Keratinocyte (primary cell): ENCODE results near the gene SAXO1. TPM values are rescaled to one million over a fixed set of nuclear protein-coding genes. Genes with fewer than 3 reads are reported as not detected.

Source experiments
- DNase-seq: peaks from one replicate; pipeline ENCODE4 v3.0.0-alpha.2; 2011; ENCODE audit warnings: low read depth, missing footprints, low spot score
- FAIRE-seq: peaks from 2 replicates; lab custom pipeline; 2011; peaks lifted over from hg19 to GRCh38; lab: Jason Lieb, UNC
- H2AFZ ChIP-seq: 2 replicates; pipeline ENCODE4 v1.6.0; 2012; ENCODE audit warnings: low read length, control low read depth, inconsistent platforms; ENCODE audit not compliant: control insufficient read depth
- H3K27ac ChIP-seq: 2 replicates; pipeline ENCODE4 v1.5.1; 2011; ENCODE audit warnings: low read length; ENCODE audit not compliant: control insufficient read depth, insufficient read depth
- H3K27me3 ChIP-seq: 3 replicates; pipeline ENCODE4 v1.6.0; 2011; ENCODE audit warnings: low read length; ENCODE audit not compliant: control insufficient read depth, insufficient read depth; ENCODE audit errors: extremely low read depth
- H3K36me3 ChIP-seq, 2 experiments: 2 replicates in 1 of 2; 3 replicates in 1 of 2; pipeline ENCODE4 v1.5.1; 2011; ENCODE audit warnings: low read length in 2 of 2, mild to moderate bottlenecking in 1 of 2; ENCODE audit not compliant: control insufficient read depth in 2 of 2, insufficient read depth in 2 of 2; ENCODE audit errors: extremely low read depth in 1 of 2
- H3K4me1 ChIP-seq: 3 replicates; pipeline ENCODE4 v1.5.1; 2011; ENCODE audit warnings: low read length; ENCODE audit not compliant: control insufficient read depth, insufficient read depth; ENCODE audit errors: extremely low read depth
- H3K4me2 ChIP-seq: 3 replicates; pipeline ENCODE4 v1.6.0; 2011; ENCODE audit warnings: low read depth, low read length; ENCODE audit not compliant: control insufficient read depth, insufficient read depth; ENCODE audit errors: extremely low read depth
- H3K4me3 ChIP-seq, 3 experiments: fragments of 200-600 bp in 1 of 3; sonication (generic) in 1 of 3; 2 replicates in 2 of 3; 3 replicates in 1 of 3; pipeline ENCODE4 v1.5.1; 2011 to 2016; ENCODE audit warnings: low read length in 3 of 3, mild to moderate bottlenecking in 3 of 3, control low read depth in 2 of 3, inconsistent platforms in 1 of 3, low read depth in 1 of 3, mixed read lengths in 1 of 3, mixed run types in 1 of 3, moderate library complexity in 1 of 3; ENCODE audit not compliant: control insufficient read depth in 2 of 3, insufficient read depth in 2 of 3; ENCODE audit errors: extremely low read depth in 1 of 3
- H3K79me2 ChIP-seq: 2 replicates; pipeline ENCODE4 v1.6.0; 2012; ENCODE audit warnings: low read length; ENCODE audit not compliant: control insufficient read depth, insufficient read depth
- H3K9ac ChIP-seq: 3 replicates; pipeline ENCODE4 v1.6.0; 2011; ENCODE audit warnings: low read length; ENCODE audit not compliant: control insufficient read depth, insufficient read depth; ENCODE audit errors: extremely low read depth
- H3K9me1 ChIP-seq: 3 replicates; pipeline ENCODE4 v1.6.0; 2011; ENCODE audit warnings: low read length; ENCODE audit not compliant: control insufficient read depth, insufficient read depth; ENCODE audit errors: extremely low read depth
- H3K9me3 ChIP-seq: 2 replicates; pipeline ENCODE4 v1.5.1; 2012; ENCODE audit warnings: low read depth, low read length; ENCODE audit not compliant: control insufficient read depth
- H4K20me1 ChIP-seq: 3 replicates; pipeline ENCODE4 v1.6.0; 2011; ENCODE audit warnings: low read length; ENCODE audit not compliant: control insufficient read depth, insufficient read depth; ENCODE audit errors: extremely low read depth
- EZH2 ChIP-seq: IDR thresholded peaks from one replicate; pipeline ENCODE4 v1.6.1; 2012; ENCODE audit warnings: inconsistent platforms, mild to moderate bottlenecking, low read length, moderate library complexity
- dilution Hi-C: fragments of 300-500 bp; cut with MboI; formaldehyde crosslinking; loops from one replicate; pipeline ENCODE4 v1.7.0; 2020; ENCODE audit warnings: low sequenced_read_pairs; ENCODE audit not compliant: extremely low pct_ligation_motif_present
- polyA plus RNA-seq, 5 experiments: library from polyadenylated mRNA; depleted of rRNA in 3 of 5; stranded (reverse) in 3 of 5; stranded (forward) in 1 of 5; unstranded in 1 of 5; fragments of >200 nt; gene quantifications; 1 replicate in 1 of 5; 2 replicates in 3 of 5; 3 replicates in 1 of 5; pipeline versions ENCODE4 v1.2.1 to v1.2.3, GENCODE V29; 2011 to 2012; ENCODE audit warnings: missing spikeins in 2 of 5, low read depth in 1 of 5, low replicate concordance in 1 of 5
- TF ChIP-seq, protein P1 (sequence below), 3 experiments: IDR thresholded peaks in 1 of 3; conservative IDR thresholded peaks in 1 of 3; optimal IDR thresholded peaks in 1 of 3; 2 replicates in 2 of 3; 3 replicates in 1 of 3; pipeline versions ENCODE3 to v1.5.1; 2011; ENCODE audit warnings: low read length in 3 of 3, mild to moderate bottlenecking in 3 of 3, moderate library complexity in 2 of 3, control low read depth in 1 of 3, inconsistent platforms in 1 of 3; ENCODE audit not compliant: insufficient read depth in 2 of 3; ENCODE audit errors: extremely low read depth in 1 of 3

The SAXO1 gene
- polyA plus RNA-seq, 1 donor (not counting 4 experiments of a cell fraction or from before 2014, with no cell fraction given) = not detected

DNA sequence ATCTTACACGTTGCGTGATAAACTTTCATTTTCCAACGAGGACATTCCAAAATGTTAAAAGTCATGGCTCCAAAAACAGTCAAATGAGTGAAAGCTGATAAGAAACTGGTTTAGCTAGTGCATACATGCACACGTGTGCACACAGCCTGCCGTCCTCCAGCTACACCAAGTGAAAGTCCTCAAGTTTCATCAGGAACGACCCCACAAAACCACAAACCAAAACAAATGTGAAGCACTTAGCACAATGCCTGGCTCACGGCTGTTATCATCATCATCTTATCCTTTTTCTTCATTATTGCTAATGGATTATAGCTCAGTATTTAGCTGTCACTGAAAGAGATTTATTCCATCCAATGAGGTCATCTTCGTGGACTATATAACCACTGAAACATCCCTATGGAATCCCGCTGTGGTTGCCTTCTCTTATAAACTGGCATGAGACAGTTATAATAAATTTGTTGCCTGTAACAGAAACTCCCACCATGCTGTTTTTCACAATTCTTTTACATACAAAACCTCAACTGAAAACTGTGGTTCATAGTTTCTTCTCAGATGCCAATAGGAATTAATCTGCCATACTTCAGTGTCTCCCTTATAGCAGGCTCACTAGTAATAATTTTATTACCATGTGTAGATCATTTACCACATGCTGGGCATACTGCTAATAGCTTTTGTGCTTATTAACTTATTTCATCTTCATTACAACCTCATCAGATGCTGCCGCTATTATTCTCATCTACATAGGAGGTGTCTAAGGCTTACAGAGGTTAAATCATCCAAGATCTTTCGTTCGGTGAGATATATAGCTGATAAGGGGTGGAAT, 56.1 kb downstream of the SAXO1 start:
- H3K4me2 ChIP-seq = peak overlapping the region; percentile 67
- peak overlapping the region; percentile 30 for H2AFZ ChIP-seq
- H3K9me1 ChIP-seq = no peaks in the 10 kb centered on the region
- H3K36me3 ChIP-seq = no peaks in the 10 kb centered on the region
- H3K9me3 ChIP-seq = no peaks in the 10 kb centered on the region
- FAIRE-seq (peak; percentile 64), DNase-seq (no peak)
- H3K27me3 ChIP-seq = peaks cover 10% of the 10 kb centered on the region
- H3K9ac ChIP-seq = no peak overlapping the region
- TF ChIP-seq, protein P1, sequence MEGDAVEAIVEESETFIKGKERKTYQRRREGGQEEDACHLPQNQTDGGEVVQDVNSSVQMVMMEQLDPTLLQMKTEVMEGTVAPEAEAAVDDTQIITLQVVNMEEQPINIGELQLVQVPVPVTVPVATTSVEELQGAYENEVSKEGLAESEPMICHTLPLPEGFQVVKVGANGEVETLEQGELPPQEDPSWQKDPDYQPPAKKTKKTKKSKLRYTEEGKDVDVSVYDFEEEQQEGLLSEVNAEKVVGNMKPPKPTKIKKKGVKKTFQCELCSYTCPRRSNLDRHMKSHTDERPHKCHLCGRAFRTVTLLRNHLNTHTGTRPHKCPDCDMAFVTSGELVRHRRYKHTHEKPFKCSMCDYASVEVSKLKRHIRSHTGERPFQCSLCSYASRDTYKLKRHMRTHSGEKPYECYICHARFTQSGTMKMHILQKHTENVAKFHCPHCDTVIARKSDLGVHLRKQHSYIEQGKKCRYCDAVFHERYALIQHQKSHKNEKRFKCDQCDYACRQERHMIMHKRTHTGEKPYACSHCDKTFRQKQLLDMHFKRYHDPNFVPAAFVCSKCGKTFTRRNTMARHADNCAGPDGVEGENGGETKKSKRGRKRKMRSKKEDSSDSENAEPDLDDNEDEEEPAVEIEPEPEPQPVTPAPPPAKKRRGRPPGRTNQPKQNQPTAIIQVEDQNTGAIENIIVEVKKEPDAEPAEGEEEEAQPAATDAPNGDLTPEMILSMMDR (optimal IDR thresholded peaks at IDR 0.05 in 1 of 3, IDR thresholded peaks at IDR 0.05 in 1 of 3, conservative IDR thresholded peaks at IDR 0.05 in 1 of 3; ENCODE audit: extremely low read depth in 1 of 3, insufficient read depth in 2 of 3, low read length in 3 of 3) = no peak
- TF ChIP-seq EZH2 = no peak
- dilution Hi-C loops = no loop called here
- H3K27ac ChIP-seq = no peak overlapping the region
- peak overlapping the region in 1 of 3 experiments; percentile 51 for H3K4me3 ChIP-seq
- peaks cover 8% of the 10 kb centered on the region for H3K4me1 ChIP-seq
- H3K79me2 ChIP-seq = no peaks in the 10 kb centered on the region
- H4K20me1 ChIP-seq = no peaks in the 10 kb centered on the region

DNA sequence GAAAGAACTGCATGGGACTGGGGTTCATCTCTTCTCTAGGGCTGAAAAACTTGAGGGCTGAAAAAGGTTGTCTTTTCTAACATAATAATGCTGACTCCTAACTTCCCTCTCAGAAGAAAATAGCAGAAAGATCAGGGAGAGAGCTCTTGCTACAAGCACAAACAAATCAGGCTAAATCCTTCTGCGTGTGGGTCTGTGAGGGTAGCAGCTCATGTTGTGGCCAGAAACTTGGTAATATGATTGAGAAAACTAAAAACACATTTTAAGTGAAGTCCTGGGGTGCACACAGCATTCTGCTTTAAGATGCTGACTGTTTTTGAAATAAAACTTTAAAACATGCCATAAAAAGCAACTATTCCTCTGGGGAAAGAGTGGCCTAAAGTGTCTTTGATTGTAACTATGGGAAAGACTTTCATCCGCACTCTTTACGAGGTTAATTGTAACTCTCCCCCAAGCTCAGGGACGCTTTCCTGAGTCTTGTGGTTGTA, 56.7 kb downstream of the SAXO1 start:
- peaks cover 10% of the 10 kb centered on the region for H3K27me3 ChIP-seq
- H3K9ac ChIP-seq = no peak overlapping the region
- no peak overlapping the region for H2AFZ ChIP-seq
- H3K27ac ChIP-seq = no peak overlapping the region
- no peaks in the 10 kb centered on the region for H3K79me2 ChIP-seq
- H3K36me3 ChIP-seq = no peaks in the 10 kb centered on the region
- H3K9me1 ChIP-seq = no peaks in the 10 kb centered on the region
- H3K4me2 ChIP-seq = peak overlapping the region; percentile 67
- DNase-seq (no peak), FAIRE-seq (no peak)
- TF ChIP-seq, protein P1 (optimal IDR thresholded peaks at IDR 0.05 in 1 of 3, IDR thresholded peaks at IDR 0.05 in 1 of 3, conservative IDR thresholded peaks at IDR 0.05 in 1 of 3; ENCODE audit: extremely low read depth in 1 of 3, insufficient read depth in 2 of 3, low read length in 3 of 3) = no peak
- TF ChIP-seq EZH2 = no peak
- peak overlapping the region in 1 of 3 experiments; percentile 51 for H3K4me3 ChIP-seq
- H3K9me3 ChIP-seq = no peaks in the 10 kb centered on the region
- dilution Hi-C loops = no loop called here
- no peaks in the 10 kb centered on the region for H4K20me1 ChIP-seq
- H3K4me1 ChIP-seq = peaks cover 8% of the 10 kb centered on the region
